HG02943 (cell line): Measurements from ENCODE around the gene RTL1.

Source experiments
- ATAC-seq: cut with Tn5 transposase; IDR thresholded peaks from one replicate; pipeline ENCODE4 v1.9.1; 2021; ENCODE audit warnings: mild to moderate bottlenecking, low read depth, moderate library complexity; ENCODE audit not compliant: unreplicated experiment

The RTL1 gene

DNA sequence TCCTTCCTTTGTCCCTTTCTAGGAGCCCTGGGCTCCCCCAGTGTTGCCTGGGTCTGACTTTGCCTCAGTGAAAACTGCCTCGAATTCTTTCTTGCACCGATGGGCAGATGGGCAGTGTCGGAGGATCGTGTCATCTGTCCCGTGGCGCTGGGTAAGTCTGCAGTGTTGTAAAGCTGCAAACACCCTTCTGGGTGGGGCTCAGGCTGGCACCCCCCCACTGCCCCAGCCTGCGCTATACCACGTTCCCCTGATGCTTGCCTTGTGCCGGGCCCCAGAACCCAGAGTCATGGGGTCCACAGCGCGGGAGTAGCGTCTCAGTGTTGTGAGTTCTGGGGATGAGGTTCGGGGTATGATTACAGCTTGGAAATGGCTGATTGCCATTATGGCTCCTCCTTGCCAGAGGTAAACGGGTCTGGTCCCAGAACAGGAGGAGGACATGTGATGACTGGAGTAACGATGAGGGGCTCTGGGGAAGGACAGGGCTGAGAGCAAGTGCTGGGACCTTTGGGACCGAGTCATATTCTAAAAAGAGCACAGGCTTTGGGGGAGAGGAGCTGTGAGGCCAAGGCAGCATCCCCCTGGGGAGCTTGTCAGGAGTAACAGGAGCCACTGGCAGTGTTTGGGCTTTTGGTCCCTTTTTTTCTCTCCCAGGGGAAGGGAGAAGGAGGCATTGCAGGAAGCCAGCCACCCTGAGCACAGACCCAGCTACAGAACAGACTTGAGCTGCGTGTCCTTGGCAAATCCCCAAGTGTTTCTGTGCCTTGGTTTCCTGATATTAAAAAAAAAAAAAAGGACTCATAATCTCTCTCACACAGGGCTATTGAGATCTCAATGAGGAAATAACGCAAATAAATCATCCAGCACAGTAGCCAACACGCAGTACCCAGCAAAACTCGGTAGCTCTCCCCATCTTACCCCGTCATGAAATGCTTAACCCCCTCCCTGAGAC lies 4.3 kb downstream of the RTL1 start:
- no peak for ATAC-seq

GRCh38 chr14:100898465-100898864 lies 5.1 kb downstream of the RTL1 start:
- no peak for ATAC-seq

DNA sequence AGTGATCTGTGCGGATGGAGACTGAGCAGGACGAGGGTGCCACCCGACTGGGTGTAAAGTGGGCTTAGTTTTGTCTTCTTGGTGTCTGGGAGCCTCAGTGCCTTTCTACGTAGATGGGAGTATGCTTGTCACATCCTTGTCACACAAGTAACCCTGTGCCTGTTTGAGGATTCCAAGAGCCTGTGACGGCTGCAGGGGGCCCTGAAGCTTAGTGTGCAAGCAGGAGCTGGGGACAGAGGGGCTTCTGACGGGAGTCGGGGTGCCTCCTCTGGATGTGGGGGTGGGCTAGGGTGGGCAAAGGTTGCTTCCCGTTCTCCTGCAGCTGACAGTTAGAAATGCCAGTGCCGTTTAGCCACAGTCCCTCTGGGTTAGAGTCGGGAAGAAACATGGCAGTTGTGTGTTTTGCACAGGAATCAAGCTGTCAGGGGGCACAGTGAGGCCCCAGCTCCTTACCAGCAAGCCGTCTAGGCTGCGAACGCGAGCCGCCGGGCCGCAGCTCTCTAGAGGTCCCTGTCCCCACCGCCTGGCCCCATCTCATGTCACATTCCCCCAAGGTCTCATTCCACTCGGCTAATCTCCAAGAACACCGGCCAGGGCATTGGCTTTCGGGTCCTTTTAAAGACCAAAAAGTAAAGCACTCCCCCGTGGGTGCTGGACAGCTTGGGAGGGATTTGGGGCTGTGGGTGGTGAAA lies 7.0 kb downstream of the RTL1 start:
- ATAC-seq: no peak

DNA sequence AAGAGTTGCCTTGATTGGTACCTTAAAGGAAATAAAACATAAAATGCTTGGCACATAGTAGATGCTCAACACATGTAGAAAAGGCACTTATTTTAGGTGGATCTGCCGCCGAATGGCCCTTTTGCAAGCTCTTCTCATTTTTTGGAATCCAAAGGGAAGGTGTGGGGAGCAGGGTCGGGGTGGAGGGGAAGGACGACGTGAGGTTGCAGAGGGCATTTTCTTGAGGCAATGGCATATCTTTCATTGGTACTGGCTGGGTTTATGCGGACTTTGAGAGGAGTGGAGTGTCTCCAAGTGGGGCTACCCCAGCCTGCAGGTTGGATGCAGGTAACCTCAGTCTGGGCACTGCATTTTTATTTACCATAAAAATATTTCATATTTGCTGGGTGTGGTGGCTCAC lies 8.1 kb downstream of the RTL1 start:
- no peak for ATAC-seq

DNA sequence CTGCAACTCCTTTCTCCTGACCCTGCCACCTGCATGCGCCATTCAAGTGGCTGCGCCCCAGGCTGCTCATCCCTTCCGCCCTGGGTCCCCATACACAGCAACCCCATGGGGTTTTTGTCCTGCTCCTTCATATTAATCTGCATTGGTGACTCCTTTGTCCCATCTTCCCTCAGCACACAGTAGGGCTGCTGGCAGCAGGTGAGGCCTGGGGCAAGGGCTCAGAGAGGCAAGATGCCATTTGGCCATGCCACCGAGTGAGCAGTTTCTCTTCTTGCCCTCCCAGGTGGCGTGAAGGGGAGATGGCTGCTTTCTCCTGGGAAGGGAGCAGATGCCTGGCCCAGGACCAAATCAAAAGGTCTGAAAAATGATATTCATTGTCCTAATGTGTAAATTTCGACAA lies 9.1 kb downstream of the RTL1 start:
- no peak for ATAC-seq

DNA sequence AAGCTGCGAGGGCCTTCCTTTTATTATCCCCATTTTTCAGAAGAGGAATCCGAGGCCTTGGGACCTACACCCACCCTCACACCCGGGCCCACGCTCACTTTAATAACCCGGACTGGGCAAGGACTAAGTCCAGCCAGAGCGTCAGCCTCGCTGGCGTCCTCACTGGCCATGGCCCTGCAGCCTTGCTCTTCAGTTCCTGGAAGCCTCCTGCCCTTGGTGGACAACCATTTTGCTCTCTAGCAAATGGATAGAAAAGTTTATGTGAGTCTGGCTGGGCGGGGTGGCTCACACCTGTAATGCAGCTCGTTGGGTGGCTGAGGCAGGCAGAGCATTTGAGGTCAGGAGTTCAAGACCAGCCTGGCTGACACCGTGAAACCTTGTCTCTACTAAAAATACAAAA lies 9.8 kb downstream of the RTL1 start:
- no peak for ATAC-seq

GRCh38 chr14:100893228-100893601 lies 10.3 kb downstream of the RTL1 start:
- ATAC-seq: no peak

- ATAC-seq: no peak
These were observed 10.9 kb downstream of the RTL1 start for GRCh38 chr14:100892496-100893227.

DNA sequence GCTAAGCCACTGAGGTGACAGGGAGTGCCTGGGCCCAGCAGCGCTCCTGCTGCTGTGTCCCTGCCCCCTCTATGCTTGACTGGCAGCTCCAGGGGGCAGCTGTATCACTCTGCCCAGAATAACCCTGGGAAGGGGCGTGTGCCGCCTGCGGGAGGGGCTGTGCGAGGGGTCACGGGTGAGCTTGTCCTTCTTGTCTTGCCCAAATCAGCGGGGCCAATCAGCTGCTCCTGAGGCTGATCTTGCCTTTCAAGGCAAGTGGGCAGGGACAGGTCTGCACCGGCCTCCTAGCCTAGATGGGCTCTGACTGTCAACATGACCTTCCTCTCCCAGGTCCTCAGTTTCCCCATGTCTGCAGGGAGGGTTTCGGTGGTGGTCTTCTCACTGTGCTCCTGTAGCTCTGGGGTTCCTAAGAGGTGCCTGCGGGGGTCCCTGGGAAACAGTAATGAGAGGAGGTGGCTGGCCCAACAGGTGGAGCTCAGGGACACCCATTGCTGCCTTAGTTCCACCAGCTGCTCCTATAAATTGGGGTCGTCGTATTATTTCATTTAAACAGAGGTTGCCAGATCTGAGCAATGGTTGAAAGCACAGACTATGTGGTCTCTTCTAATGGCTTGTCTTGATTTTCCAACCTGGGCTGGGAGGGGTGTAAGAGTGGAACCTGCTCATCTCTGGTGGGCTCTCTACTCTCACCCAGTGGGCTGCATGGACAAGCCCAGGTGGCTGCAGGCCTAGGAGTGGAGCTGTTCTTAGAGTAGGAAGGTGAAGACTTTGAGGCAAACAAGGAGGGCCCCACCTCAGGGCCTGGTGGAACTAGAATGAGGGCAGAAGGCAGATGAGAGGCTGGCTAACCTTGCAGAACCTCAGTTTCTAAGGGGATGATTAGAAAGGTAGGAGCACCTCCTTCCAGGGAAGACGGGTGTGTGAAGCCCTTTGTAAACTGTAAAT lies 11.7 kb downstream of the RTL1 start:
- no peak for ATAC-seq

DNA sequence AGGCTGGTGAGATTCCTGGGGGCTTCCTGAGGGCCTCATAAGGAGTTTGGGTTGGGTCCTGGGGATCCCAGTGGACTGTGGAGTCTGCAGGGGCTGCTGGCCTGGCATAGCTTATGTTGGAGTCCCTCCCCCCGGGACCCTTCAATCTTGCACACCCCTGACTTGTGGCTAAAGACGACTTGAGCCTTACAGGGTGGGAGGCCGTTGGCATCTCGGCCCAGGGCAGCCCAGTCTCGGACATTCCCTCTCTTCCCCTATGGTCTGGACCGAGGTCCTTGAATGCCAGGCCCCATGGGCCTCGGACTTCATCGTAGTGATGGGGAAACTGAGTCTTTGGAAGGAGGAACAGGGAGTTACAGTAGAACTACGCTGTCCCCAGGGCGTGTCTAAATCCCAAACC lies 12.5 kb downstream of the RTL1 start:
- ATAC-seq: no peak

DNA sequence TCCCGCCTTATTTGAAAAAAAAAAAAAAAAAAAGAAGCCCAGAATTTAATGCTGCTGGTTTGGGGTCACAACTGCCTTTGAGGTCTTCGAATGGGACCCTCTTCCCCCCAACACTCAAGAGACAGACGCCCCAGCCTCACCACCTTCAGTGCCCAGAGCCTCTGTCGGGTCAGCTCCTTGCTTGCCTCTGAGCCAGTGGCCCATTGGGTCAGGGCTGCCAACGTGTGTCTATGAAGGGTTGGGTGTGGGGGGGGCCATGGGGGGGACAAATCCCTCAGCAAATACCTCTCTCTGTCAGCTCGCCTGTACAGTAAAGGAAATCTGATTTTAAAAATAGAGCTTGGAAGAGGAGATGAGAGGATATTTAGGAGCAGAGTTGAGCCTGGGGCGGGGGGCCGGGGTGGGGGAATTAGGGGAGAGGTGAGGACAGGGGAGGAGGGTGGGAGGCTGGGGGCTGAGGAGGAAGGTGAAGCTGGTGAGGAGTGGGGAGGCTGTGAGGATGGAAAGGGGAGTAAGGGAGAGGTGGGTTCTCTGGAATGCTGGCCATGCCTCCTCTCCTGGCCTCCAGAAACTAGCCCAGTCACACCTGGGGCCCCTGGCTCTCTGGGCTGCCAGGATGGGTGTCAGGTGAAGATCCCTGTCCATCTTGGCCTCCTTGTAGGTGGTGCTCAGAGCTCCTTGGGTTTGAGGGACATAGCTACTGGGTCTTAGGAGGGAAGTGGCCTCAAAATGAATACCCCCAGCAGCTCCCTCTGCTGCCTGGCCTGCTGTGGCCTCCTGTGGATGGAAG lies 13.3 kb downstream of the RTL1 start:
- no peak for ATAC-seq

DNA sequence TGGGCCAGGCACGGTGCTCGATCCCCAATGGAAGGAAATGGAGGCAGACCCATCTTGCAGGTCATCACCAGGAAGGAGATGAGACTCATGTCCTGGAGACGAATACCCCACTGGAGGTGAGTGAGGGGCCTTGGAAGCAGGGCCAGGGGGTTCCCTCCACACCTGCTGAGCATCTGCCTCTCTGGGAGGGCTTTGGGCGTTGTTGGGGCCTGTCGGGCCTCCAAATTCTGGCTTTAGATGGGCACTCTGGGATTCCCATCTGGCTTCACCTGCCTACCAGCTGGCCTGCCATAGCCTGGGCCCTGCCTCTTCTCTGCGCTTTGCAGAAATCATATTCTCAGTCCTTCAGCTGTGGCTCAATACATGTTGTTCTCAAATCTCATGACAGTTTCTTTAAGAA lies 13.9 kb downstream of the RTL1 start:
- no peak for ATAC-seq

DNA sequence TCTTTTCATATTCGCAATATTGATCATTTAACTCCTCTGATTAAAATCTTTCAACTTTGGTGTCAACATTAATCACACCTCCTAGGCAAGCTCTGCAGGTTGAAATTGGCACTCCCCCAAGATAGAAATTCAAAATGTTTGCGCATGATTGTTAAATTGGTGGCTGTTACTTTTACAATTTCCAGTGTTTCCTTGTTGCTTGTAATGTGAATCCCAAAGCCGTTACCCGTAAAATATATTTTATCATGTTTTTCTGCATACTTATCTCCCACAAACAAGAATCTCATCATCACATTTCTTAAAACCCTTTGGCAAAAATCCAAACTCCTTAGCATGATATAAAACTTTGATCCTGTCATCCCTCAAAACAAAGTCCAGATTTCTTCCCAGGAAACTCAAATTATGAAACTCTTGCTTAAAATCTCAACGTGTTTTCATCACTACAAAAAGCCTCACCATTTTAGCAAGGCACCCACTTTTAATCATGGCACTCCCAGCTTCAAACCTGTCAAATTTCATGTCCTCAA lies 14.7 kb downstream of the RTL1 start:
- no peak for ATAC-seq

- ATAC-seq: no peak
These were observed 15.7 kb downstream of the RTL1 start for GRCh38 chr14:100887728-100888335.

- no peak for ATAC-seq
These were observed 17.9 kb downstream of the RTL1 start for GRCh38 chr14:100885617-100886016.

DNA sequence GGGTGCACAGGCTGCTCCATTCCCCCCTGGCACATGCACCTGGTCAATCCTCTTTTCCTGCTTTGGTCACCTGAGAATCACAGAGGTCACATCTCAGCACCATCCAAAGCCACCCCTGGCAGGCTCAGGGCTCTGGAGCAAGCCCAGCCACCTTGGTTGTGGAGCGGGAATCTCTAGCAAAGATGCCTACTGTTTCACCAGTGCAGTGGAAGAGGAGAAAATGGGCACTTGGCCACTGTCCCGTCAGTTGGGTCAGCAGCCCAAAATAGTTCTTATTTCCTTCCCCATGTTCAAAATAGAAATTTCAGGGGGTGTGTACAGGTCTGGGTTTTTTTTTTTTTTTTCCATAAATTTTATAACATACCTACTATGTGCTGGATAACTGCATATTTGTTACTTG lies 18.3 kb downstream of the RTL1 start:
- no peak for ATAC-seq

GRCh38 chr14:100884456-100884855 lies 19.1 kb downstream of the RTL1 start:
- no peak for ATAC-seq

- no peak for ATAC-seq
These were observed 19.8 kb downstream of the RTL1 start for GRCh38 chr14:100883789-100884101.
